Thyroid gland (tissue), 4 donors: ENCODE measurements around the gene EGFR.

Experiments
- CTCF ChIP-seq, 6 experiments: fragments of 200-600 bp in 3 of 6; fragments of 450-650 bp in 3 of 6; sonication (generic) in 3 of 6; IDR thresholded peaks; one replicate each; pipeline ENCODE4 v1.5.1; 2016 to 2019; ENCODE audit warnings: antibody characterized with exemption in 6 of 6, mild to moderate bottlenecking in 2 of 6, inconsistent platforms in 1 of 6, moderate library complexity in 1 of 6
- POLR2A ChIP-seq, 2 donors: fragments of 450-650 bp; IDR thresholded peaks; one replicate each; pipeline ENCODE4 v1.6.1; 2017; ENCODE audit warnings: antibody characterized with exemption in 2 of 2, mild to moderate bottlenecking in 2 of 2, moderate library complexity in 1 of 2

GRCh38 chr7:55130395-55131141, 111.8 kb downstream of the EGFR start:
- TF ChIP-seq CTCF (IDR thresholded peaks at IDR 0.05) (no peak), POLR2A (IDR thresholded peaks at IDR 0.05) (no peak)
